ENCODE results near the gene TRANK1. TPM values are rescaled to one million over a fixed set of nuclear protein-coding genes. Genes with fewer than 3 reads are reported as not detected.
"Not testable (repeated sequence)": the region's sequence is repeated elsewhere in the genome, so short reads cannot be mapped to it uniquely, and the experiment has no call there.

The TRANK1 gene
- polyA plus RNA-seq, 1 experiment = 22.4 TPM

- Histone ChIP-seq H3K27ac (ENCODE audit: low read depth, low read length) (peak overlapping the region; percentile 78), H3K27me3 (ENCODE audit: control insufficient read depth, insufficient read depth, low read length) (peaks cover 2% of the 10 kb centered on the region), H3K9me3 (ENCODE audit: control insufficient read depth, insufficient read depth, low read length) (no peaks in the 10 kb centered on the region), H3K4me3 (ENCODE audit: low read depth, low read length) (peak overlapping the region; percentile 22; the same call in 1 of the 2 replicates)
- DNase-seq (ENCODE audit: low read depth, low spot score) = peak; percentile 58
- no peak for TF ChIP-seq CTCF (IDR thresholded peaks at IDR 0.05; ENCODE audit: low read depth, low read length)
- ChIA-PET POLR2A (interaction anchor here (0.8 kb wide), 1 partner anchor 14 kb away, joined by 3 read pairs; the partner anchor contains the start of gene TRANK1), CTCF (interaction anchor here (0.5 to 4.9 kb wide), 67 partner anchors 8 to 992 kb away, joined by 3 to 58 read pairs (median 4); partner anchors contain the start of genes EPM2AIP1, MLH1 and TRANK1)
Observed at GRCh38 chr3:36957862-36958686, 13.2 kb upstream of the TRANK1 start.

- Histone ChIP-seq H3K4me3 (ENCODE audit: low read depth, low read length) (no peak overlapping the region), H3K27me3 (ENCODE audit: control insufficient read depth, insufficient read depth, low read length) (peaks cover 2% of the 10 kb centered on the region), H3K27ac (ENCODE audit: low read depth, low read length) (no peak overlapping the region), H3K9me3 (ENCODE audit: control insufficient read depth, insufficient read depth, low read length) (no peaks in the 10 kb centered on the region)
- CTCF ChIA-PET = interaction anchor here (0.9 to 4.9 kb wide), 13 partner anchors 9 to 230 kb away, joined by 4 to 58 read pairs (median 23); partner anchors contain the start of genes EPM2AIP1 and MLH1
- no peak for TF ChIP-seq CTCF (IDR thresholded peaks at IDR 0.05; ENCODE audit: low read depth, low read length)
- POLR2A ChIA-PET = no interaction called here
- DNase-seq (ENCODE audit: low read depth, low spot score) = no peak
Observed at GRCh38 chr3:36957063-36957462, 12.2 kb upstream of the TRANK1 start.

- Histone ChIP-seq H3K27me3 (ENCODE audit: control insufficient read depth, insufficient read depth, low read length) (peaks cover 2% of the 10 kb centered on the region), H3K27ac (ENCODE audit: low read depth, low read length) (no peak overlapping the region), H3K4me3 (ENCODE audit: low read depth, low read length) (no peak overlapping the region), H3K9me3 (ENCODE audit: control insufficient read depth, insufficient read depth, low read length) (no peaks in the 10 kb centered on the region)
- POLR2A ChIA-PET = no interaction called here
- DNase-seq (ENCODE audit: low read depth, low spot score) = no peak
- TF ChIP-seq CTCF (IDR thresholded peaks at IDR 0.05; ENCODE audit: low read depth, low read length) = no peak
- CTCF ChIA-PET = interaction anchor here (0.9 to 4.1 kb wide), 2 partner anchors 69 to 165 kb away, joined by 4 to 38 read pairs; no protein-coding TSS in a partner anchor
Observed at GRCh38 chr3:36956155-36956554, 11.3 kb upstream of the TRANK1 start.

GRCh38 chr3:36954452-36955134 lies 9.7 kb upstream of the TRANK1 start:
- no peak for DNase-seq (ENCODE audit: low read depth, low spot score)
- H3K27me3 ChIP-seq (ENCODE audit: control insufficient read depth, insufficient read depth, low read length) = peaks cover 2% of the 10 kb centered on the region
- TF ChIP-seq CTCF (IDR thresholded peaks at IDR 0.05; ENCODE audit: low read depth, low read length) = no peak
- ChIA-PET POLR2A (no interaction called here), CTCF (interaction anchor here (0.8 kb wide), 1 partner anchor 86 kb away, joined by 4 read pairs; no protein-coding TSS in a partner anchor)
- H3K27ac ChIP-seq (ENCODE audit: low read depth, low read length) = no peak overlapping the region
- H3K4me3 ChIP-seq (ENCODE audit: low read depth, low read length) = no peak overlapping the region
- no peaks in the 10 kb centered on the region for H3K9me3 ChIP-seq (ENCODE audit: control insufficient read depth, insufficient read depth, low read length)

- H3K27ac ChIP-seq (ENCODE audit: low read depth, low read length); H3K27me3 ChIP-seq (ENCODE audit: control insufficient read depth, insufficient read depth, low read length); POLR2A ChIA-PET; DNase-seq (ENCODE audit: low read depth, low spot score); H3K4me3 ChIP-seq (ENCODE audit: low read depth, low read length): not testable (repeated sequence)
- peaks cover 20% of the 10 kb centered on the region for H3K9me3 ChIP-seq (ENCODE audit: control insufficient read depth, insufficient read depth, low read length)
- CTCF ChIA-PET = interaction anchor here (1.9 kb wide), 1 partner anchor 10 kb away, joined by 13 read pairs; no protein-coding TSS in a partner anchor
Observed at GRCh38 chr3:36947814-36948213, 3.0 kb upstream of the TRANK1 start.

Data from AG04450 (cell line).